IPS-15b (cell line): ENCODE data around the gene PDRG1.
"Not testable (repeated sequence)": the region's sequence is repeated elsewhere in the genome, so short reads cannot be mapped to it uniquely, and the experiment has no call there.

Source experiments
- H3K27me3 ChIP-seq: one replicate; pipeline ENCODE4 v1.6.1; 2013; ENCODE audit warnings: low read length; ENCODE audit not compliant: control insufficient read depth, insufficient read depth
- H3K36me3 ChIP-seq: one replicate; pipeline ENCODE4 v1.6.1; 2013; ENCODE audit warnings: low read length; ENCODE audit not compliant: control insufficient read depth, insufficient read depth
- H3K4me1 ChIP-seq: one replicate; pipeline ENCODE4 v1.6.1; 2013; ENCODE audit warnings: mild to moderate bottlenecking, low read length; ENCODE audit not compliant: control insufficient read depth, insufficient read depth
- H3K4me3 ChIP-seq: one replicate; pipeline ENCODE4 v1.5.1; 2013; ENCODE audit warnings: low read depth, low read length
- H3K9ac ChIP-seq: one replicate; pipeline ENCODE4 v1.6.1; 2013; ENCODE audit warnings: low read depth, mild to moderate bottlenecking, low read length
- H3K9me3 ChIP-seq: one replicate; pipeline ENCODE4 v1.6.1; 2013; ENCODE audit warnings: mild to moderate bottlenecking, low read length; ENCODE audit not compliant: control insufficient read depth, insufficient read depth

The PDRG1 gene

GRCh38 chr20:31923388-31924331 lies 28.2 kb downstream of the PDRG1 start:
- H3K9me3 ChIP-seq, result no peaks in the 10 kb centered on the region
- H3K27me3 ChIP-seq, result peaks cover 2% of the 10 kb centered on the region
- H3K36me3 ChIP-seq, result no peaks in the 10 kb centered on the region
- H3K9ac ChIP-seq, result no peak overlapping the region
- peaks cover 10% of the 10 kb centered on the region for H3K4me1 ChIP-seq
- H3K4me3 ChIP-seq, result no peak overlapping the region

GRCh38 chr20:31922588-31922987 lies 29.3 kb downstream of the PDRG1 start:
- H3K27me3 ChIP-seq, result peaks cover 2% of the 10 kb centered on the region
- H3K9ac ChIP-seq, result no peak overlapping the region
- H3K4me1 ChIP-seq, result peaks cover 10% of the 10 kb centered on the region
- no peaks in the 10 kb centered on the region for H3K9me3 ChIP-seq
- H3K36me3 ChIP-seq, result no peaks in the 10 kb centered on the region
- no peak overlapping the region for H3K4me3 ChIP-seq

- H3K4me1 ChIP-seq, result peaks cover 10% of the 10 kb centered on the region
- H3K27me3 ChIP-seq, result peaks cover 2% of the 10 kb centered on the region
- no peaks in the 10 kb centered on the region for H3K9me3 ChIP-seq
- no peak overlapping the region for H3K9ac ChIP-seq
- no peak overlapping the region for H3K4me3 ChIP-seq
- no peaks in the 10 kb centered on the region for H3K36me3 ChIP-seq
Measured at GRCh38 chr20:31922181-31922580, 29.7 kb downstream of the PDRG1 start.

GRCh38 chr20:31921480-31921879 lies 30.4 kb downstream of the PDRG1 start:
- H3K9me3 ChIP-seq, H3K4me1 ChIP-seq, H3K9ac ChIP-seq, H3K36me3 ChIP-seq, H3K4me3 ChIP-seq, H3K27me3 ChIP-seq: not testable (repeated sequence)

- H3K27me3 ChIP-seq, result no peaks in the 10 kb centered on the region
- no peaks in the 10 kb centered on the region for H3K9me3 ChIP-seq
- H3K36me3 ChIP-seq, result no peaks in the 10 kb centered on the region
- peaks cover 10% of the 10 kb centered on the region for H3K4me1 ChIP-seq
- no peak overlapping the region for H3K9ac ChIP-seq
- H3K4me3 ChIP-seq, result no peak overlapping the region
Measured at GRCh38 chr20:31920275-31920855, 31.5 kb downstream of the PDRG1 start.

GRCh38 chr20:31919410-31920155 lies 32.3 kb downstream of the PDRG1 start:
- Histone ChIP-seq H3K9me3 (no peaks in the 10 kb centered on the region), H3K27me3 (no peaks in the 10 kb centered on the region)

GRCh38 chr20:31918466-31919105 lies 33.3 kb downstream of the PDRG1 start:
- Histone ChIP-seq H3K4me3 (no peak overlapping the region), H3K9ac (no peak overlapping the region), H3K27me3 (no peaks in the 10 kb centered on the region), H3K36me3 (no peaks in the 10 kb centered on the region), H3K4me1 (peaks cover 10% of the 10 kb centered on the region), H3K9me3 (no peaks in the 10 kb centered on the region)

More at GRCh38 chr20:31919410-31920155, 32.3 kb downstream of the PDRG1 start:
- Histone ChIP-seq H3K4me3 (no peak overlapping the region), H3K36me3 (no peaks in the 10 kb centered on the region), H3K4me1 (peaks cover 10% of the 10 kb centered on the region), H3K9ac (no peak overlapping the region)

- H3K27me3 ChIP-seq, H3K9ac ChIP-seq, H3K4me3 ChIP-seq: not testable (repeated sequence)
Measured at GRCh38 chr20:31917962-31918412, 33.9 kb downstream of the PDRG1 start.

GRCh38 chr20:31916708-31917107 lies 35.1 kb downstream of the PDRG1 start:
- Histone ChIP-seq H3K27me3 (no peaks in the 10 kb centered on the region), H3K4me3 (no peak overlapping the region), H3K36me3 (no peaks in the 10 kb centered on the region), H3K9me3 (no peaks in the 10 kb centered on the region), H3K9ac (no peak overlapping the region), H3K4me1 (peaks cover 17% of the 10 kb centered on the region)

More at GRCh38 chr20:31917962-31918412, 33.9 kb downstream of the PDRG1 start:
- H3K9me3 ChIP-seq, H3K4me1 ChIP-seq, H3K36me3 ChIP-seq: not testable (repeated sequence)

- no peak overlapping the region for H3K4me3 ChIP-seq
- no peaks in the 10 kb centered on the region for H3K9me3 ChIP-seq
- no peaks in the 10 kb centered on the region for H3K27me3 ChIP-seq
- H3K36me3 ChIP-seq, result no peaks in the 10 kb centered on the region
- no peak overlapping the region for H3K9ac ChIP-seq
- H3K4me1 ChIP-seq, result peaks cover 23% of the 10 kb centered on the region
Measured at GRCh38 chr20:31915491-31916280, 36.2 kb downstream of the PDRG1 start.

GRCh38 chr20:31914170-31914569 lies 37.7 kb downstream of the PDRG1 start:
- H3K36me3 ChIP-seq, result no peaks in the 10 kb centered on the region
- no peak overlapping the region for H3K4me3 ChIP-seq
- H3K9ac ChIP-seq, result no peak overlapping the region
- H3K4me1 ChIP-seq, result peaks cover 15% of the 10 kb centered on the region
- no peaks in the 10 kb centered on the region for H3K9me3 ChIP-seq
- H3K27me3 ChIP-seq, result no peaks in the 10 kb centered on the region
